Common myeloid progenitor, CD34-positive (primary cell): Measurements from ENCODE around the gene KAZN.

Source experiments
- CTCF ChIA-PET: fragments of 350-600 bp; sonication (Branson Sonifier 250); formaldehyde crosslinking; loops from one replicate; lab custom pipeline; 2021; ENCODE audit warnings: antibody characterized with exemption; lab: Charles Lee
- POLR2A ChIA-PET: fragments of 350-600 bp; sonication (Branson Sonifier 250); formaldehyde crosslinking; loops from one replicate; lab custom pipeline; 2021; ENCODE audit warnings: antibody characterized with exemption; lab: Charles Lee
- DNase-seq, 3 donors: peaks; one replicate each; pipeline versions ENCODE4 v3.0.0 to v3.0.0-alpha.2; 2013
- H3K27ac ChIP-seq, 2 experiments: 1 replicate in 1 of 2; 2 replicates in 1 of 2; pipeline ENCODE4 v1.7.0; 2013; ENCODE audit warnings: inconsistent platforms in 2 of 2, low read length in 2 of 2, mild to moderate bottlenecking in 2 of 2, low read depth in 1 of 2, moderate library complexity in 1 of 2; ENCODE audit not compliant: severe bottlenecking in 2 of 2, insufficient read depth in 1 of 2, poor library complexity in 1 of 2
- H3K27me3 ChIP-seq, 5 experiments: replicated peaks in 2 of 5; 1 replicate in 3 of 5; 2 replicates in 2 of 5; pipeline versions ENCODE4 v1.6.1 to v1.7.0; 2013; ENCODE audit warnings: low read length in 4 of 5, mild to moderate bottlenecking in 2 of 5, moderate library complexity in 2 of 5, inconsistent platforms in 1 of 5; ENCODE audit not compliant: insufficient read depth in 5 of 5, control insufficient read depth in 4 of 5
- H3K36me3 ChIP-seq, 4 experiments: 1 replicate in 2 of 4; 2 replicates in 2 of 4; pipeline versions ENCODE4 v1.6.1 to v1.7.0; 2013; ENCODE audit warnings: low read length in 3 of 4, control low read depth in 1 of 4, mild to moderate bottlenecking in 1 of 4; ENCODE audit not compliant: control insufficient read depth in 4 of 4, insufficient read depth in 4 of 4
- H3K4me1 ChIP-seq, 4 experiments: 1 replicate in 3 of 4; 2 replicates in 1 of 4; pipeline versions ENCODE4 v1.6.1 to v1.7.1; 2013; ENCODE audit warnings: low read length in 3 of 4, mild to moderate bottlenecking in 3 of 4, control low read depth in 1 of 4, inconsistent platforms in 1 of 4, moderate library complexity in 1 of 4; ENCODE audit not compliant: control insufficient read depth in 4 of 4, insufficient read depth in 4 of 4; ENCODE audit errors: control extremely low read depth in 1 of 4
- H3K4me3 ChIP-seq, 7 experiments: 1 replicate in 4 of 7; 2 replicates in 3 of 7; pipeline versions ENCODE4 v1.5.1 to v1.7.0; 2013; ENCODE audit warnings: mild to moderate bottlenecking in 7 of 7, low read length in 6 of 7, moderate library complexity in 6 of 7, inconsistent platforms in 2 of 7, low read depth in 2 of 7, control low read depth in 1 of 7; ENCODE audit not compliant: insufficient read depth in 4 of 7, control insufficient read depth in 1 of 7; ENCODE audit errors: extremely low read depth in 1 of 7
- H3K9me3 ChIP-seq, 5 experiments: 1 replicate in 4 of 5; 2 replicates in 1 of 5; pipeline versions ENCODE4 v1.6.1 to v1.7.1; 2013; ENCODE audit warnings: low read length in 4 of 5, mild to moderate bottlenecking in 2 of 5, inconsistent platforms in 1 of 5, low read depth in 1 of 5, moderate library complexity in 1 of 5; ENCODE audit not compliant: control insufficient read depth in 4 of 5, insufficient read depth in 2 of 5; ENCODE audit errors: control extremely low read depth in 1 of 5
- WGBS: methylation state at CpG from one replicate; pipeline ENCODE4 v1.1.5; 2013; ENCODE audit not compliant: insufficient coverage; 5-methylcytosine and 5-hydroxymethylcytosine counted together

KAZN gene

DNA sequence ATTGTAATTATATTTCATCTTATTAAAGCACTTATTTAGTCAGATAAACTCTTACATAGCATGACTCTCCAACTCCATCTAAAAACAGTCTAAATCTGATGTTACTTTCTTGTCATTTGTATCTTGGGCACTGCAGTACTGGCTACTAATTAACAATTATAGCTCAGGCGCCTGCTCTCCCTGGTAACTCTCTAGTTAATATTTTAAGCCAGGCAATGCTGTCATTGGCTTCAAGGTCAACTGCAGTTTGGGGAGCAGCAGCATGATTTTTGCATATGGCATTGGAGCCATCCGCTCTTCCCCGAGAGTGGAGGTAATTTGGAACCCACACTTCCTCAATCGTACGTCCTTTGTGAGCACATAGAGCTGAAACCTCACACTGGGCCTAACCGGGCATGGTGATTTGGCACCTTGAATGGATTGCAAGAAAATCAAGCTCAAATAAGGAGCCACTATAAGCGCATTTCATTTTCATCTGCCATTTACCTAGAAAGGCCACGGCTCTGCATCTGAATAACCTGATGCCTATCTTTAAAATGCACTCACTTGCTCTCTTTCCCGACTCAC is 187.7 kb downstream of the KAZN start:
- ChIA-PET POLR2A (no interaction called here), CTCF (interaction anchor here (0.6 to 1.7 kb wide), 4 partner anchors 10 to 43 kb away, joined by 3 to 4 read pairs (median 4); no protein-coding TSS in a partner anchor)
- Histone ChIP-seq H3K4me1 (peaks cover 5 to 18% (median 16%) of the 10 kb centered on the region in 4 experiments), H3K4me3 (no peak overlapping the region), H3K27ac (no peak overlapping the region), H3K9me3 (no peaks in the 10 kb centered on the region), H3K36me3 (no peaks in the 10 kb centered on the region), H3K27me3 (no peaks in the 10 kb centered on the region)
- WGBS = 93% methylated on average over 9 of the region's 9 CpGs
- no peak for DNase-seq

DNA sequence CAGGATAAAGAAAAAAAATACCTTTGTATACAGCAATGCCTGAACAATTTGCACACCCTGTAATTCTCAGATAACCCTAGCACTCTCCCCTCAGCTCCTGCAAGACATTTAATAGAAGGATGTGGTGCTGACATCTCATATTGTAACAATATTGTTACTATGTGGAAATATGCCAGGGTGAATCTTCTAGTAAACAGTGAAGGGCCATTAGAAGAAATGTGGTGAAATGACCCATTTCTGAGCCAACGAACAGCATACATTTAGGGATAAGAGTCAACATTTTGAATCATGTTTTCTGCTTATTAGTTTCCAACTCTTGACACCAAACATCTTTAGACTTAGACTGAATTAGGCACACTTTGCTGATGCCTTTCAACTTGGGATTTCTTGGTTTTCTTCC is 188.2 kb downstream of the KAZN start:
- H3K9me3 ChIP-seq = no peaks in the 10 kb centered on the region
- POLR2A ChIA-PET = no interaction called here
- no CpG with 5 or more reads among the region's 1 CpG for WGBS
- no peak overlapping the region for H3K27ac ChIP-seq
- H3K4me1 ChIP-seq = peaks cover 5 to 18% (median 14%) of the 10 kb centered on the region in 4 experiments
- H3K27me3 ChIP-seq = no peaks in the 10 kb centered on the region
- CTCF ChIA-PET = interaction anchor here (0.6 to 1.2 kb wide), 3 partner anchors 10 to 43 kb away, joined by 3 to 4 read pairs (median 4); no protein-coding TSS in a partner anchor
- no peaks in the 10 kb centered on the region for H3K36me3 ChIP-seq
- no peak overlapping the region for H3K4me3 ChIP-seq
- no peak for DNase-seq

DNA sequence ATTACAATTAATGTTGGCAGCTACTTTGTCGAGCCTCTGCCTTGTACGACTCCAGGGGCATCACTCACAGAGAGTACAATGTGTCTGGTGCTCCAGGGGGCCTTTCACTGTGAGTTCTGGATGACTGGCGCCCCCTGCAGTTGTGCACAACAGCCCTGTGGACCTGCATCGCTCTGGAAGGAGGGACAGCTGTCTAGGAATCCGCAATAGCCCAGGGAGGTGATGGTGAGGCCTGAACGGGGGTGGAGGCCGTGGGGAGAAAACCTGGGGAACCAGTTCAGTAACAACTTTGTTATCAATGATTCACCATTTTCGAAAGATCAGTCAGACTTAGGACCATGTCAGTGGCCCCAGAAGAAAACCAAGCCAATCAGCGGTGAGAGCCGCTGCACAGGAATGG is 189.1 kb downstream of the KAZN start:
- H3K9me3 ChIP-seq = no peaks in the 10 kb centered on the region
- peaks cover 5 to 18% (median 12%) of the 10 kb centered on the region in 4 experiments for H3K4me1 ChIP-seq
- no peak overlapping the region for H3K27ac ChIP-seq
- ChIA-PET POLR2A (no interaction called here), CTCF (interaction anchor here (1.2 kb wide), 1 partner anchor 9 kb away, joined by 4 read pairs; no protein-coding TSS in a partner anchor)
- no peak for DNase-seq
- no peaks in the 10 kb centered on the region for H3K27me3 ChIP-seq
- no peaks in the 10 kb centered on the region for H3K36me3 ChIP-seq
- H3K4me3 ChIP-seq = no peak overlapping the region
- WGBS = 93% methylated on average over 9 of the region's 10 CpGs

DNA sequence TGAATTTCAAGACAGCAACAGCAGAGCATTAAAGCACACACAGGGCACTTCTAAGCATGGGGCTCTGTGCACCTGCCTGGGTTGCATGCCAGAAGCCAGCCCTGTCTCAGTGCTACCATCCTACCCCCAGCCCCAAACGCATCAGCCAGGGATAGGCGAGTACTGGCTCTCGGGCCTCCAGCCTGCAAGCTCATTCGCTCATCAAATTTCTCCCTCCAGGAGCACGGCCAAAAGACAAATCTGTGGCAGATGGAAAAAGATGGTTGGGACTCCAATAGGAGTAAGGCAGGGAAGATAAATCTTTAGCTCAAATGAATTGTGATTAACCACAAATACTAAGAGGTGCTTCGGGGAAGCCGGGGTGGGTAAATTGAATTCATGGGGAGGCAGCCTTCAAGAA is 189.6 kb downstream of the KAZN start:
- ChIA-PET CTCF (interaction anchor here (0.9 kb wide), 1 partner anchor 15 kb away, joined by 3 read pairs; no protein-coding TSS in a partner anchor), POLR2A (no interaction called here)
- Histone ChIP-seq H3K4me1 (peaks cover under 1 to 14% (median 8%) of the 10 kb centered on the region in 4 experiments), H3K27me3 (no peaks in the 10 kb centered on the region), H3K9me3 (no peaks in the 10 kb centered on the region), H3K4me3 (no peak overlapping the region), H3K36me3 (no peaks in the 10 kb centered on the region), H3K27ac (no peak overlapping the region)
- no peak for DNase-seq
- 96% methylated on average over 4 of the region's 7 CpGs for WGBS

DNA sequence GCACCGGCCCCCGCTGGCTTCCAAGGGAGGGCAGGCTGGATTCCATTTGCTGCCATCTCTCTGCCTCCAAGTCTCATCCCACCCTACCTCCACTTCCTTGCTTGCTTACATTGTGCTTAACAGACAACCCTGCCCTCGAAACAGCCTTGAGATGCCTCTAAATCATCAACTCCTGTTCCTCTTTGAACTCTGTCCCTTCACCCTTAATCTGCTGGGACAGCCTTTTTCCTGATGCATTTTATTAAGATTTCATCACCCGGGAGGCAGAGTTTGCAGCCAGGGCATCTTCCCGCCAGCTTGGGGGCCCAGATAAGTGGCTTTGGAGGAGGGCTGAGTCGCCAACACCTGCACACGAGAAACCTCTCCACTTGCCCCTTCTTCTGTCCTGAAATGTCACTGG is 192.5 kb downstream of the KAZN start:
- H3K27me3 ChIP-seq = no peaks in the 10 kb centered on the region

GRCh38 chr1:14791654-14792053 is 193.2 kb downstream of the KAZN start:
- H3K4me1 ChIP-seq = peaks cover 0 to 12% (median 2%) of the 10 kb centered on the region in 4 experiments
- no peaks in the 10 kb centered on the region for H3K9me3 ChIP-seq
- DNase-seq = no peak
- H3K4me3 ChIP-seq = no peak overlapping the region
- WGBS = 95% methylated on average over 14 of the region's 14 CpGs
- no peak overlapping the region for H3K27ac ChIP-seq
- POLR2A ChIA-PET = no interaction called here
- no peaks in the 10 kb centered on the region for H3K36me3 ChIP-seq
- no peaks in the 10 kb centered on the region for H3K27me3 ChIP-seq
- CTCF ChIA-PET = interaction anchor here (5.3 kb wide), 1 partner anchor 14 kb away, joined by 22 read pairs; no protein-coding TSS in a partner anchor

More for the DNA sequence above, 192.5 kb downstream of the KAZN start:
- ChIA-PET CTCF (interaction anchor here (5.3 kb wide), 1 partner anchor 14 kb away, joined by 22 read pairs; no protein-coding TSS in a partner anchor), POLR2A (no interaction called here)
- no peaks in the 10 kb centered on the region for H3K9me3 ChIP-seq
- DNase-seq = no peak
- WGBS = 85% methylated on average over 7 of the region's 7 CpGs
- H3K27ac ChIP-seq = no peak overlapping the region
- no peak overlapping the region for H3K4me3 ChIP-seq
- no peaks in the 10 kb centered on the region for H3K36me3 ChIP-seq
- peaks cover 0 to 12% (median 2%) of the 10 kb centered on the region in 4 experiments for H3K4me1 ChIP-seq

- no peaks in the 10 kb centered on the region for H3K27me3 ChIP-seq
- no peak overlapping the region for H3K4me3 ChIP-seq
- CTCF ChIA-PET = interaction anchor here (1.5 to 5.3 kb wide), 2 partner anchors 11 to 15 kb away, joined by 3 to 22 read pairs; no protein-coding TSS in a partner anchor
- DNase-seq = no peak
- 92% methylated on average over 5 of the region's 7 CpGs for WGBS
- POLR2A ChIA-PET = no interaction called here
- H3K4me1 ChIP-seq = peaks cover 0 to 12% (median 2%) of the 10 kb centered on the region in 4 experiments
- H3K9me3 ChIP-seq = no peaks in the 10 kb centered on the region
- no peaks in the 10 kb centered on the region for H3K36me3 ChIP-seq
- H3K27ac ChIP-seq = no peak overlapping the region
Observed at GRCh38 chr1:14794136-14794768, 195.8 kb downstream of the KAZN start.
